NCI-H146 treated with DMSO at 0.1 percent for 48 hours (cell line): ENCODE results near the gene LRRC27.

ENCODE experiments used
- DNase-seq: peaks from one replicate; lab custom pipeline; 2025; ENCODE audit not compliant: unreplicated experiment; lab: John Stamatoyannopoulos, UW

The LRRC27 gene

DNA sequence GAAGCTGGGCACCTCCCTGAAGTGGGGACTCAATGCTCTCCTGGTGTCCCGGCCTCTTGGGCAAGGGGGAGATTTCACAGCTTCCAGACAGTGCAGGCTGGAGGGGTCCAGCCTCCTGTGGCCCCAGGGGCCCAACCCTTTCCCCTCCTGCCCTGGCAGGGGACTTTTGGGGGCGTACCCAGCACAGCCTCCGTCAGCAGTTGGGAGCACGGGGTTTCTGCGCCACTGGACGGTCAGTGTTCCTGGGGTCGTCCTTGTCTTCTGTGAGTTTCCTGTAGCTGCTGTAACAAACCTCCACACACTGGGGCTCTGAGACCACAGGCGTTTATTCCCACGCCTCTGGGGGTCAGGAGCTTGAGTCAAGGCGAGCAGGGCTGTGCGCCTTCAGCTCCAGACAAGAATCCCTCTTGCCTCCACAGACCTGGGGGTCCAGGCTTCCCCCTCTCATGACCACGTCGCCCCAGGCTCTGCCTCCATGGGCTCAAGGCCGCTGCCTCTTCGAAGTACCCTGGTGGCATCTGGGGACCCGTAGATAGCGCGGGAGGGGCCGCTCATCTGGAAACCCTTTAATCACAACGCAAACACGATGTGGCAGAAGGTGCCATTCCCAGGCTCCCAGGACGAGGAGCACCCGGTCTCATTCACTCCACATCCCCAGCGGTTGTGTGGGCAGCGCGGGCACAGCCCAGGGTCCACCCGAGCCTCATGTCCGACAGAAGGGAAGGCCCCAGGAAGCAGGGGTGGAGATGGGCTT is 79.0 kb downstream of the LRRC27 start:
- DNase-seq = no peak

DNA sequence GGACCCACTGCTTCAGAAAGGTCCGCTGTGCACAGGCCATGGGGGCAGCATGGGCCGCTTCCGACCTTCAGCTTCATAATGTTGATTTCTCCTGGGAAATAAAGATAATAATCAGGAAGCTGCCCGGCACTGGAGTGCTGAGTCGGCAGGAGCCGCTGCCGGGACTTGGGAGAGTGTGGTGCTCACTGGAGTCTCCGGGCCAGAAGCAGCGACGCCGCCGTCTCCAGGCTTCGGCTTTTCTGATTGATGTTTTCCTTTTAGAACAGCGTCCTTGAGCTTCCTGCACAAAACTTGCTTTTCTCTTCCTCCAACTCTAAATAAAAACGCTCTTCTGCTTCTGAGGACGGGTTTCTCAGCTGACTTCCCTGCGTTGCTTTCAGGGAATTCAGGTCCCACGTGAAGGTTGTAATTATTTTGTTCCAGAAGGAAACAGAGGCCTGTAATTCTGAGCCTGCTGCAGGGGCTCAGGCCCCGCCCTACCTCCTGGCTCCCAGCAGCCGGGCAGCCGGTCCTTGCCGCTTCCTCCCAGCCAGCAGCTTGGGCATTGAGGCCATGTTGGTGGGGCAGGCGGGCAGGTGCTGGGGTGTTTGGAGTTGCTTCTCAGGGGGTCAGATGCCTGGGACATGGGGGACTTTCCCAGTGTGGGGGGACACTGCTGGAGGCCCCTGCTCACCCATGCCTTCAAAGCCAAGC is 79.7 kb downstream of the LRRC27 start:
- no peak for DNase-seq

DNA sequence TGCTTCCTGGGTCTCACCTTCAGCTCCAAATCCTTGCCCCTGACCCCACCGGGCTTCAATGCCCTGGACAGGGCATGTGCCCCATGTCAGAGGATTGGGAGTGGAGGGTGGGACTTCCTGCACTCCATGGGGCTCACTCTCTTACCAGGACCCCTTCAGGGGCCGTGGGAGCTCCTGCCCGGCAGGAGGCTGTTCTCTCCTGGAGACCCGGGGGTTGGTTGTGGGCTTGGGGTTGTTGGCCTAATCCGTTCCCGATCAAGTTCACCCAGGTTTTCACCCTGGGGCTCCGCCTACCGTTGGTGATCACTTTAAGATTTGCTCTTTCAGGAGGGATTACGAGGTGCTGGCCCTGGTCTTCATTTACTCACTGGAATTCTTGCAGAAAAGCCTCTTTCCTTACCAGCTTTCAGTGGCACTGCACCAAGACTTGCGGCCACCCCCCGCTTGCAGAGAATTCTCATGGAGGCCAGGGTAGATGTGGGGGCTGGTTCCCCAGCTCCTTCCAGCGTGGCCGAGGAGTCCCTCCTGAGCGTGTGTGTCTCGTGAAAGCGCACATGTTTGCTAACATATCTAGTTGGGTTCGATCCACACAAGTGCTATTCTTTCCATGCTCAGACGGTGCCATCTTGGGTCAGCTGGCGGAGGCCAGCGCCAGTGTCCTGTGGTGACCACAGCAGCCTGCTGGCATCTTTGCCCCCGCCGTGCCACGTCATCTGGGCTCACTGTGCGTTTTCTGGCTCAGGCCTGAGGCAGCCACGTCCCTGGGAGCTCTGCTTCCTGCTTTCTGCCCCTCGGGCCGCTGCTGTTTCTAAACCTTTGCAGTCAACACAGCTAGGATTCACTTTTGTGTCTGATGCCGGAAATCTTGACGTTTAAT is 80.6 kb downstream of the LRRC27 start:
- DNase-seq = no peak

DNA sequence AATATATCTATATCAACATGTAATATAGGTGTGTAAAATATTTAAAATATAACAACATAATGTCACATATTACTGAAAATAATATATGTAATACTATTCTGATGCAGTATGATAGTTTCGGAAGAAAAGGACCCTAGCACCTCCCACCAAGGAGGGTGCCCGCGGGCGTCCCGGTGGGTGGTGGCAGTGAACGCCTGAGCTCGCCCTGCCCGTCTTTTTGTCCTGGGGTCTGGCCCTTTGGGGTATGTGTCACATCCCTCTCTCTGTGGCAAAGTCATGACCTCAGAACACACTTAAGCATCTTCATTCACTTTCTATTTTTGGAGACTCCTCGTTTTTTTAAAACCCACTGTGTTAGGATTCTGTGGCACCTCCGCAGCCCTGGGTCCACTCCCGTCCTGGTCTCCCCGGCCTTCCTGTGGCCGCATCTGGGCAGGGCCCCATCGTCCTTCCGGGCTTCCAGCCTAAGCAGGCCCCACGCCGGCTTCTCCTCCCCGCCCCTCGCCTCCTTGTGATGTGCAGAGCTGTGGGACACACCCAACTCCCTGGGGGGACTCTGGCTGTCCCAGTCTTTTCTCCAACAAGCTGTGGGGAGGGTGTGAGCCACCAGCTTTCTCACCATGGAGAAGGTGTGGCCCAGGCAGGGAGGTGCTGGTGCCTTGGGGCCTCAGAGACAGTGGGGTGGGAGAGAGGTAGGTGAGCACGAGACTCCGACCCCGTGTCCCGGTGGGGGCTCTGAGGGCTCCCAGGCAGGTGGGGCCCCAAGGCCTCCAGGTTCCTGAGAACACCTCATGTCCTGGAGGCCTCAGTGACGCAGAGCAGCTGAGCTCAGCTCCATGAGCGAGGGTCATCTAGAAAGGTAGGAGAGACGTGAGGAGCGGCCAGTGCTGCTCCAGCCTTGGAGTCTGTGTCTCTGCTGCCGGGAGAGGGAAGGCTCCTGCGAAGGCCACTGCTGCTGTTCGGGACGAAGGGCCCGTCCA is 81.5 kb downstream of the LRRC27 start:
- no peak for DNase-seq

DNA sequence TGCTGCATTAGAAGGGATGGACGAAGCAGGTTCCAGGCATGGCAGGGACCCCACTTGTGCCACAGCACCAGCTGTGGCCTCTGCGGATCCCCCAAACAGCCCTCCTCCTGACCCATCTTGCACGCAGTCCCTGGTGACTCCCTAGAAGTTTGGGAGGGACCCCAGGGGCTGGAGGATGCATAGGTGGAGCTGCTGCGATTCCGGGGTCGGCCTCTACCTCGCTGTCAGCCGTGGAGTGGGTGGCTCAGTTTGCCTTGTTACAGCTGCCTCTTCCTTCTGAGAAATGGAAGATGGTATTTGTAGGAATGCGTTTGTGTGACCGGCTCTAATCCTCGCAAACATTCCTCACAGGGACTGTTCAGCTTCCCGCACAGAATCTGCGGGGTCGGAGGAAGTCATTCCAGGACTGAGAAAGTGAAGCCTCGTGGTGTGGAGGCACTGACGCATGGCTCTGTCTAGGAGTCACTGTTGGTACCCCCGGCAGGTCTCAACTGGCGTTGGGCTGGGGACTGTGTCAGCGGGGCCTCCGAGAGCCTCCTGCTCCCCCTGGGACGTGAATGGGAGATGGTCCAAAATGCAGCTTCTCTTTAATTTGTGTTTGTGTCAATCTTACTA is 82.5 kb downstream of the LRRC27 start:
- no peak for DNase-seq

DNA sequence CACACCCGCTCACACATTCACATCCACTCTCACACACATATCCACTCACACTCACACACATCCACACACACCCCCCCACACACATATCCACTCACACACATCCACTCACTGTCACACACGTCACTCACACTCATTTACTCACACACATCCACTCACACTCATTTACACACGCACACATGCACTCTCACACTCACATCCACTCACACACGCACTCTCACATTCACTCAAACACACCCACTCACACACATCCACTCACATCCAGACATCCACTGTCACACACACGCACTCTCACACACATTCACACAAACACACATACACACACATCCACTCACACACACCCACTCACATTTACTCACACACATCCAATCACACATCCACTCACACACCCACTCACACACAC is 83.3 kb downstream of the LRRC27 start:
- DNase-seq = no peak

DNA sequence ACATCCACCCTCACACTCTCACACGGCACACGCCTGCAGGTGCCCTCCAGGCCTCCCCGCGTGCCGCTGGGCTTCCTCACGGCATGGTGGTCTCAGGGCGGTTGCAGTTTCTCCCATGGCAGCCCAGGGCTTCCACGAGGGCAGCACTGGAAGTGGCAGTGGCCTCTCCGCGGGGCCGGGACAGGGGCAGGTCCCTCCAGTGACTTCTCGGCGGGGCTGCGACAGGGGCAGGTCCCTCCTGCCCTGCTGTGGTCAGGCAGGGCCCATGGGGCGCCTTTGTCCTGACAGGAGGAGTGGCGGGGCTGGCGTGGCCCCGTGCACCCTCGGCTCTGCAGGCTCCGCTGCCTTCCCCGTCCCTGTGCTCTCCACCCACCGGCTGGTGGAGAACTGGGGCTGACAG is 84.0 kb downstream of the LRRC27 start:
- no peak for DNase-seq

DNA sequence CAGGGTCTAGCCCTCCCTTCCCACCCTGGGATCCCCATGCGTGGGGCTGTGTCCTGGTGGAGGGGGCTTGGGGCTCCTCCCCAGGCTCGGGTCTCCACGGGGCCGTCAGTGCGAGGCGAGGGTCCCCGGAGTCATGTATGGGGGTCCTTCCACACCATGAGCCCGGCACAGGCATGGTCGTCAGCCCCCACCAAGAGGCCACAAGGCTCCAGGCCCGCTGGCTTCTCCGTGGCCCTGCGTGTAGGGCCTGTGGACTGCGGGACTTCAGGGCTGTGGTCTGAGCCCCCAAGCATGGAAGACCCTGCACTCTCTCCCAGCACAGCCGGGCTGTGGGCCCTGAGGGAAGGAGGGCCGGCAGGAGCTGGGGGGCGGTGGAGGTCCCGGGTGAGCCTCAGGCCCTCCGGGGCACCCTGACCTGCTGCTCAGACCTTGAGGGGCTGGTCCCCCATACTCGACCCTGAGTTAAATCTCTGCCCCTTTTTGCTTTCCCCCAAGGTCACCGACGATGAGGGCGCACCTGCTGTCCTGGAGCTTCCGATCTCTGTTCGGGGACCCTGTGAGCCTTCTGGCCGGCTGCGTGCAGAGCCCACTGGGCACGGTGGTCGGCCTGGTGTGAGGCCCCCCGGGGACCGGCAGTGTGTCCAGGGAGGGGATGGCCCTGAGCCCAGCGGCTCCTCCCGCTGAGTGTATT is 84.7 kb downstream of the LRRC27 start:
- no peak for DNase-seq

DNA sequence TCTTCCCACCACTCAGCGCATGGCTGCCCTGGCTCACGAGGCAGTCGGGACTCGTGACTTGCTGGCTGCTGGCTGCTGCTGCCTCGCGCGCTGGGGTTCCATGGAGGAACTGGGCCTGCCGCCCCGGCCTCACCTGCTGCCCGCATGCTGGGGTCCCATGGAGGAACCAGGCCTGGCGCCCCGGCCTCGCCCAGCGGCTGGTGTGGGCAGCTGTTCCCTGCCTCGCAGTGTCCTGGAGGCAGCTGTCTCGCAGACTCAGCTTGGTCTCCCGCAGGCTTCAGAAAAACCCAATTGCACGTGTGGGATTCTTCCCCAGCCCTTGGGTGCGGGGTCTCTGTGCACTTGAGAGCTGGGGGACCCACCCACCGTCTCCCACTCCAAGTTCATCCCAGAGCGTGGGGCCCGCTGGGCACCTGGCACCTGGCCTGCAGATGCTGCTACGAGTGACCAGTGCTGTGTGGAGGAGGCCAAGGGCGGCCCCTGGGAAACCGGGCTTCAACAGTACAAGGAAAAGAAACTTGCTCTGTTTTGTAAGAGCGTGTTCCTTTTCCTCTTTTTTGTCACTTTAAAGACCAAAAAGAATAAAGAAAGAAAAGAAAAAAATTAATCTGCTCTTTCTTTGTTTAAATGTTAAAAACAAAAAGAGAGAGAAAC is 85.4 kb downstream of the LRRC27 start:
- no peak for DNase-seq

DNA sequence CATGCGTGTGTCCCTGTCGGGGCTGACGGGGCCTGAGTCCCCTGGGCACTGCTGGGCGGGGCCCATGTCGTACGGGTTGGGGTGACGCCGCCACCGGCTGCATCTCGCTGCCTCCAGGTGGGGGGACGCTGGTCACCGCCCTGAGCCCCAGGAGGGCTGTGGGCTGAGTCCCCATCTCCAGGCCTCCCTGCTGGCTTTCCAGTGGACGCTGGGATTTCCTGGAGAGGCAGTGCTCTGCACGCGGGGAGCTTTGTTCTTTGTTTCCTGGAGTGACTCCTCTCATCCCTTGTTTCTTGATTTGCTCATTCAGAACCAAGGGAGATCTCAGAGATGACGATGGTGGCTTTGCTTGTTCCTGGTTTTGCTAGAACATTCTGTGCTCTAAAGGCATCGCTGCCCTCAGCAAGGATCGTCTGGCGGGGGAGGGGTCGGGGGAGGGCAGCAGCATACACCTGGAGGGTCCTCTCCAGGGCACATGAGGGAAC is 86.0 kb downstream of the LRRC27 start:
- DNase-seq = no peak

DNA sequence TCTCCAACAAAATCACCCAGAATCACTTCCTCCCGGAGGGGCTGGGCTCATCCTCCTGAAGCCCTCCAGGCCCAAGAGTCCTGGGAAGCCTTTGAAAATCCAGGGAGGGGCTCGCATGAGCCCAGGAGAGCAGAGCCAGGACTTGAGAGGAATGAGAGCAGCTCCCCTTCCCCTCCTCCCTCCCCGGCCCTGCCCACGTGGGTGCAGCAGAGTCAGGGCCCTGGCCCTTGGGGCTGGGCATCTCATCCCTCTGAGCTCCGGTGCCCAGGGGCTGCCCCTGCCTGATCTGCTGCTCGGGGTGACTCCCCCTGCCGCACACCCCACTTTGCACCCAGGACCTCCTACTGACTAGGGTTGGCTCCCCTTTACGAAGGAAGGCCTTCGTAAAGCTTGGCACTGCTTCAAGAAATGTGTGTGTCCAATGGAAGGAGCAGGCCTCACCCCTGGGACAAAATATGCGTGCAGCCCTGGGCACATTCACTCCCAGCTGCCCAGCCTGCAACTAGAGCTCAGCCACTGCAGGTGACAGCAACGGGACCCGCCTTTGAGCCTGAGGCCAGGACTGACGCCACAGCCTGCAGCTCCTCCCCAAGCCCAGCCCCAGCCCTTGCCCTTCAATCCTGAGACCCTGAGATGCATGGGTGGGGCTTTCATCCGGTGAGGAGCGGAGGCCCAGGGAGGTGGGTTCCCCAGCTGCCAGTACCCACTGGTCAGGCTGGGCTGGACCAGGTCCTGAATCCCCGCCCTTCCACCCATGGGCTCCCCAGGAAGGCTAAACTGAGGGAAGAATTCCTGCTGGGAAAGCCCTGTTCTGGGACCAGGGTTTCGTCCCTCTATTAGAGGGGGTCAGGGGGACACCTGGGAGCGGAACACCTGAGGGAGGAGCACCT is 86.8 kb downstream of the LRRC27 start:
- DNase-seq = peak; percentile 31

DNA sequence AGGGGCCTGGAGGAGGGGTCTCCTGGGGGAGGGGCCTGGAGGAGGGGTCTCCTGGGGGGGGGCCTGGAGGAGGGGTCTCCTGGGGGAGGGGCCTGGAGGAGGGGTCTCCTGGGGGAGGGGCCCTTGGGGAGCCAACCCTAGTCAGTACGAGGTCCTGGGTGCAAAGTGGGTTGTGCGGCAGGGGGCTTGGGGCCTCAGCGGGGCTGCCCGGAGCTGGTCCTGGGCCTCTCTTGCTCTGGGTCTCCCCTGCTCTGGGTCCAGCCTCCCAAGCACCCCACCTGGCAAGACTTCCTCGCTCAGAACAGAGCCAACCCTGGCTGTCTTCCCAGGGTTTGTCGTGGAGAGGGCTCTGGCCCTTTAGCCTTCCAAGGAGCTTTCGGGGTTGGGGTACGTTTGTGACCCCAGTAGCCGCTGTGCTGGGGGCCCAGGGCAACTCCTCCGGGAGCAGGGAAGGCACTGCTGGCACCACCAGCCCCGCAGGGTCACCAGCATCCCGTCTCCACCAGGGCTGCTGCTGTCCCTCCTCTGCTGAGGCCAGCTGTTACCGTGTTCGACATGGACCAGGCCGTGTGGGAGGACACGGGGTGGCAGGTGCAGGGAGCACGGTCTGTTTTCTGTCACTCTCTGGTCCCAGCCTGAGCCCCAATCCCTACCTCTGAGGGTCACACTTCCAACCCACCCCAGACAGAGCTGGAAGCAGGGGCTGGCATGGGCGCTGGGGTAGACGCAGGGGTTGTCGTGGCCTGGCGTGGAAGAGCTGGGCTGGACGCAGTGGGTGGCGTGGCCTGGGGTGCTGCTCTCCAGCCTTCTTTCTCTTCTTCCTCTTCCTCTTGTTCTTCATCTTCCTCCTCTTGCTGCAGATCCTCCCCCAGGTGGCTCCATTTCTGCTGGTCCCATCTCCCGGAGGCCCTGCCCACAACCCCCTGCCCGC is 87.8 kb downstream of the LRRC27 start:
- no peak for DNase-seq

DNA sequence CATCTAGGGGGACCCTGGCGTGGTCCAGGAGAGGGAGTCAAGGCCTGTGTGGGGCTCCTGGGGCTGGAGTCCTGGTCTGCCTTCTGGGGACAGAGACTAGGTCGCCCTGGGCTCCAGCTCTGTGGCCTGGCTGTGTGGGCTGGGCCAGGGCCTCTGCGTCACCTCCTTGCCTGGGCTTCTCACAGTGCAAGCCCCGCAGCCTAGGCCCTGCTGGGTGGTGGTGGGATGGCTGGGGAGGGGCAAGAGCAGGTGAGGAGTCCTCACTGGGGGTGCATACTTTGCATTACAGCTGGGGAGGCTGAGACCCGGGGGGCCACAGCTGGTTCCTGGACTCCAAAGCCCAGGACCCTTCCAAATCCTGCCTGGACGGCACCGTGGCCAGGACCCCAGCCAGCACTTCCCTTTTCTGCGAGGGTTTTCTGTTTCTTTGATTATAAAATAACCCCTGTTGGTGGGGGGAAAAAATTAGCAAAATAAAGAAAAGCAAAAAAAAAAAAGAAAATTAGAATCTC is 88.5 kb downstream of the LRRC27 start:
- no peak for DNase-seq

DNA sequence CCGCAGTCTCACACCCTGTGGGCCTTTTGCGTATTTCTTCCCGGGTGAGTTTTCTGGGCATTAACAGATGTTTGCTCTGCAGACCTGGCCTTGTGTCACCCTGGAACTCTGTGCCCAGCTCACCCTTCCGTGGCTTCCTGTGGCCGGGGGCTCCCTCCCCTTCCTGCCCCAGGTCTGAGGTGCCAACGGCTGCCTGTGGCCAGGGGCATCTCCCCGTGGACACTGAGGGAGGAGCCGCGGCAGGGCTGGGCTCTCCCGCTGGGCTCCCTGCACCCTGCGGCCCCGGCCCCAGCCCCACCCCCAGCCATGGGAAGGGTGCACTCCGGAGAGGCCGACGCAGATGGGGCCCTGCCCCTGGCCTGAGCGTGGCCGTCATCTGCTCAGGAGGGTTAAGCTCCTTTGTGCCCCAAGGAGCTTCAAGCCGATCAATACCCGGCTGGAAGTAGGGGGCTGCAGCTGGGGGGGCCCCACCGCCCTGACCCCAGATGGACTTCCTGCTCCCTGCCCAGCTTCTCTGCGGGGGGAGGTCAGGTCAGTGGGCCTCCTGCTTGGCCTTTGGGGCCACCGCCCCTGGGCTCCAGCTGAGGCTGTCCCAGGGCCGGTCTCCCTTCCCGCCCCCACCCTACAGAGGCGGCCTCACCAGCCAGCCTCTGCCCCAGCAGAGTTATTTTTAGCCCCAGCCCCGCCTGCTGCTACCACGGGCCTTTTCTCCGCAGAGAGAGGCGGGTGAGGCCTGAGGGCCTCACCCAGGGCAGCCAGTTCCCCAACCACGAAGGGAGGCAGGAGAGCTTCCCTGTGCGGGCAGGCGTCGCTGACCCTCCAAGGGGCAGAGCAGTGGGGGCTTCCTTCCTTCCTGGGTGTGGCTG is 89.2 kb downstream of the LRRC27 start:
- no peak for DNase-seq

DNA sequence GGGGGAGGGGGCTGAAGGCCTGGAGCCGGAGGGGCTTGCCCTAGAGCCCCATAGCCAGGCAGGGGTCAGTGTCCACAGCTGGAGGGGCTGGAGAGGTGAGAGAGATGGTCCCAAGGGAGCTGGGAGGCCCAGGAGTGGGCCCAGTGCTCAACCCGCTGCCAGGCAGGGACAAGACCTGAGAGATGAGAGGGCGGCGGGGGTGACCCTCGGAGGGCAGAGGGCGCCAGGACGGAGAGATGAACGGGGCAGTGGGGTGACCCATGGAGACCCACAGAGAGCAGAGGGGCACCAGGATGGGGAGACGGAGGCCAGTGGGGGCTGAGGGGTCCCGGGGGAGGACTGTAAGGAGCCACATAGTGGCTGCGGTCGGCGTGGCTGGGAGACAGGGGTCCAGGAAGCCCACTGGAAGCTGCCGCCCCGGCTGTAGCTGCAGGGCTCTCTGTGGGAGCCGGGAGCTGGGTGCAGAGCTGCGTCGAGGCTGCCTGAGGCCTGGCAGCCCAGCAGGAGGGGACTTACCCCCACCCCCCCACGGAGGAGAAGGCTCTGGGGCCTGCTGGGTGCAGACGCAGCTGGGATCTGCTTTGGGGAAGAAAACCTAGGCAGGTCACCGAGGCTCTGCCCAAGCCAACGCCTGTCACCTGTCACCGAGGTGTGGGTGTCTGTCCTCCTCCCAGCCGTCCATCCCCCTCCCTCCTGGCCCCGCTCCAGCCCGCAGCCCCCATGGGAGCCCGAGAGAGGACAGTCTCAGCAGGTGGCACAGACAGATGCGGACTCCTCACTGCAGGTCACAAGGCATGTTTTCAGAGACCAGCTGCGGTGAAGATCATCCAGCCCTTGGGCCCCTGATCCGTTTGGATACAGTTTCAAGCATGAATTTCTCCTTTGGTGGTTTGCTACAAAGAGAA is 90.1 kb downstream of the LRRC27 start:
- DNase-seq = peak; percentile 57
